ENCODE measurements around the gene CTSZ.

The CTSZ gene

GRCh38 chr20:59037386-59037785 is 30.3 kb upstream of the CTSZ start:
- DNase-seq: no peak
- H3K27me3 Mint-ChIP-seq: no peaks in the 10 kb centered on the region
- H3K4me1 Mint-ChIP-seq: peaks cover 77% of the 10 kb centered on the region
- H3K9me3 Mint-ChIP-seq: no peaks in the 10 kb centered on the region
- H3K4me3 Mint-ChIP-seq: no peak overlapping the region
- ATAC-seq: no peak
- no peak overlapping the region for H3K27ac Mint-ChIP-seq

DNA sequence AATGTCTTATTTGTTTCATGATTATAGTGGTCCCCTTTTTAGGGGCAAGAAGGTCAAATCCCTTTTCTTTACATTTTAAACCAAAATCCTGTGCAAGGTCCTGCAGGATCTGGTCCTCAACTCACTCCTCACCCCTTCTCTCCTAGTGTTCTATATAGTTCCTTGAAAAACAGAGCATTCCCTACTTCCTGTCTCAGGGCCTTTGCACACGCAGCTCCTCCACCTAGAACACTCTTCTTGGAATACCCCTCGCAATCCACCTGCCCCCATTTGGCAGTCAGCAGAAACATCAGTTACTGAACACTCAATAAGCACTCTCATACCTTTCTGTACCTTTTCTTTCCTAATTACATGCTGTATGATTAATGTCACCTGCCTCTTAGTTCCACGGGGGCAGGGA is 28.3 kb upstream of the CTSZ start:
- Mint-ChIP-seq H3K27me3 (no peaks in the 10 kb centered on the region), H3K9me3 (no peaks in the 10 kb centered on the region), H3K27ac (no peak overlapping the region), H3K4me3 (no peak overlapping the region), H3K4me1 (peaks cover 75% of the 10 kb centered on the region)
- ATAC-seq: no peak
- DNase-seq: no peak

- Mint-ChIP-seq H3K27ac (no peak overlapping the region), H3K27me3 (no peaks in the 10 kb centered on the region), H3K9me3 (no peaks in the 10 kb centered on the region), H3K4me1 (peaks cover 75% of the 10 kb centered on the region), H3K4me3 (peak overlapping the region in 1 of 2 donors; percentile 11)
- DNase-seq: no peak
- ATAC-seq: no peak
Observed at GRCh38 chr20:59033616-59034165, 26.6 kb upstream of the CTSZ start.

DNA sequence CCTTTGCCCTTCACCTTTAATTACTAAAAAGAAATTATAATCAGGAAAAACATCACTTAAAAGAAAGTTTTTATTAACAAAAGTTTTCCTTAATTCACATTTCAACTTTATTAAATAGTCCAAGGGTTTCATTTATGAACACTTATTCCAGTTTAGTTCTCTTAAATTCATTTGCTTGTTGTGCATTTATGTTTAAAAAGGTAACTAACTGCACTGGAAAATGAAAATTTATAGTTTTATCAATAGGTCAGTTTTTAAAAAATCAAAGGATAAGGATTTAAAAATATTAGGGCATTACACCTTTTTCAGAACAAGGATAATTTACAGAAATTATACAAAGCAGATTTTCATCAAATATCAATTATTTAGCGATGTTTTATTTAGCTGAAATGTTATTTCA is 26.0 kb upstream of the CTSZ start:
- peak overlapping the region; percentile 91 to 94 for H3K4me3 Mint-ChIP-seq
- no peak for ATAC-seq
- peaks cover 74% of the 10 kb centered on the region for H3K4me1 Mint-ChIP-seq
- no peaks in the 10 kb centered on the region for H3K27me3 Mint-ChIP-seq
- no peaks in the 10 kb centered on the region for H3K9me3 Mint-ChIP-seq
- peak overlapping the region in 1 of 2 donors; percentile 89 for H3K27ac Mint-ChIP-seq
- DNase-seq: no peak

DNA sequence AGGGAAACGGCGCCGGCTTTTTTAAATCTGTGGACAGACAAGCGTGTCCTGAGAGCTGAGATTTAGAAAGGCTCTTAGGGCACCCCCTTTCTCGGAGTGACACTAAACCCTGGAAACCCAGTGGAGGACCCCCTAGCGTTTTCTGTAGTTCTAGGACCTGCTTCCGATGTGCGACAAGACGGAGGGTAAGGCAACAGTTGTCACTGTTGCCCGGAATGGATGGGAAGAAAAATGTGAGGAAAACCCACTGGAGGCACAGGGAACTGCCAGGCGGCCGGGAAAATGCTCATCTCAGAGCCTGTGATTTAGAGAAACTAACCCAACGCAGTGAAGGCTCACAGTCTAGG is 25.6 kb upstream of the CTSZ start:
- Mint-ChIP-seq H3K27ac (peak overlapping the region; percentile 85 to 89), H3K27me3 (no peaks in the 10 kb centered on the region), H3K9me3 (no peaks in the 10 kb centered on the region), H3K4me3 (peak overlapping the region; percentile 91 to 94), H3K4me1 (peaks cover 73% of the 10 kb centered on the region)
- ATAC-seq (peak; percentile 59), DNase-seq (no peak)

- Mint-ChIP-seq H3K9me3 (no peaks in the 10 kb centered on the region), H3K4me3 (peak within 1 kb of the TSS; percentile 91 to 94), H3K4me1 (peaks cover 73% of the 10 kb centered on the region), H3K27me3 (no peaks in the 10 kb centered on the region), H3K27ac (peak within 1 kb of the TSS; percentile 95 to 96)
- ATAC-seq (peak; percentile 98), DNase-seq (peak; percentile 97)
Observed at GRCh38 chr20:59032023-59032712, 25.1 kb upstream of the CTSZ start, which contains the start of gene ATP5F1E. Gene ATP5F1E, minus strand, starts transcription at chr20:59032335. Its CDS starts 84 bp downstream, at chr20:59032251.

DNA sequence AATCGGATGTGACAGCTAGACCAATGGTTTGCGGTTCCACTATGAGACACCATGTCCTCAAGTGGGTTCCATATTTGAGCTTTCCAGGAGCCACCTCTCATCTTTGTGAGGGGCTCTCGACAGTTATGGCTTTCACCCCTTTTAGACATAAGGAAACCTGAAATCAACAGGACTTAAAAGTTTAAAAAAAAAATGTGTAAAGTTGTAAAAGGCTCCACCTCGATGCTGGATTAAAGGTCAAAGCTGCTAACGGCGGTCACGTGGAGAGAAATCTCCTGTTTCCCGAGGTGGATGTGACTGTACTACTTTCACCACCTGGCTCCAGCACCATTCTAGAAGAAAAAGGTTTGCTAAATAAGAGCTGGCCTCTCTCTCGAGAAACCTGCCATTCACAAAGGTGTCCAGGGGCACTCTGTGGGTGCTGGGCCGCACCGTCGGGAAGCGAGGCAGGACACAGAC is 24.5 kb upstream of the CTSZ start:
- H3K4me1 Mint-ChIP-seq: peaks cover 73% of the 10 kb centered on the region
- no peak for ATAC-seq
- H3K4me3 Mint-ChIP-seq: peak overlapping the region; percentile 91 to 94
- H3K9me3 Mint-ChIP-seq: no peaks in the 10 kb centered on the region
- DNase-seq: no peak
- H3K27me3 Mint-ChIP-seq: no peaks in the 10 kb centered on the region
- peak overlapping the region; percentile 95 to 96 for H3K27ac Mint-ChIP-seq

DNA sequence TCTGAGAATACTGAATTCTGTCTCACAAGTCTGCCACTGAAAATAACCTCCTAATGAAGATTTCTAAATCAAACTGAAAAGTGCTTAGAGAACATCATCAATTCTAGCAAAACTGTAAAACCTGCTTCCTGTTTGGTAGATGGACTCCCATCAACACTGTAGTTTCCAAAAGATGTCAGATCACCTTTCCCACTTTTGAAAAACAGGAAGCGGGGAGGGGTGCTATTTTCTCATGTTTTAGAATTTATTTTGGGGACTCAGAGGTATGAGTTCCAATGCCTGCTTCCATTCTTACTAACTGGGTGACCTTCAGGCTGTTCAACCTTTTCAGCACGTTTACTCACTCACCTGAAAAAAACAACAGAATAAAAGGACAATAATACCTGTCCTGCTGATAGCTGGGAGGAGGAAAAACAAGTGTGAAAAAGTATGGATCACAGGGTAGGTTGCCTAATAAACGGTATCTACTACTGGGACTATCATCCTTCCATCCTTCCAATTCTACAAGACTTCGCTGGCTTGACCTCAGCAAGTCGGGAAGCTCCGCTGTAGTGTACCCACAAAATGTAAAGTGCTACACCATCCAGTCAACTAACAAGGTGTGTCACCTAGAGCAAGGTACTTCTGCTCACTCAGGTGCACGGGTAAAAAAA is 24.0 kb upstream of the CTSZ start:
- Mint-ChIP-seq H3K4me1 (peaks cover 69% of the 10 kb centered on the region), H3K27me3 (no peaks in the 10 kb centered on the region), H3K9me3 (no peaks in the 10 kb centered on the region), H3K4me3 (peak overlapping the region; percentile 91 to 94), H3K27ac (peak overlapping the region; percentile 48 to 82)
- no peak for ATAC-seq
- DNase-seq: no peak

DNA sequence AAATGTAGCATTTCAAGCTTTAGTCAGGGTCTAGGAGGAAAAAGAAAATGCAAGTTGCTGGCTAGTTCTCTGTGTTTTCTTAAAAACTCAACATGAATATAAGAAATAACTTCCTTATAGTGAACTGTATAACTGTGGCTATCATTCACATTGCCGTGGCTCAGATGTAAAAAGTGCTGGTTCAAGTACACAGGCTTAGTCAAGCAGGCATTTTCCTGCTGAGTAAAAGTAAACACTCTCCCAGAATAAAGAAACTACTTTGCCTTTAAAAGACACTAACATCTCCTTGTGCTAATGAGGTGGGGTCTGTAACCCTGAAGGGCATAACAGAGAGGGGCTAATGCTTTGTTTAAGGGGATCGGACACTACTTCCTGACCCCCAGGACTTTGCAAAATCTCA is 21.8 kb upstream of the CTSZ start:
- Mint-ChIP-seq H3K4me3 (peak overlapping the region; percentile 51 to 91), H3K4me1 (peaks cover 62% of the 10 kb centered on the region), H3K9me3 (no peaks in the 10 kb centered on the region), H3K27me3 (no peaks in the 10 kb centered on the region), H3K27ac (peak overlapping the region in 1 of 2 donors; percentile 78)
- no peak for DNase-seq
- no peak for ATAC-seq

DNA sequence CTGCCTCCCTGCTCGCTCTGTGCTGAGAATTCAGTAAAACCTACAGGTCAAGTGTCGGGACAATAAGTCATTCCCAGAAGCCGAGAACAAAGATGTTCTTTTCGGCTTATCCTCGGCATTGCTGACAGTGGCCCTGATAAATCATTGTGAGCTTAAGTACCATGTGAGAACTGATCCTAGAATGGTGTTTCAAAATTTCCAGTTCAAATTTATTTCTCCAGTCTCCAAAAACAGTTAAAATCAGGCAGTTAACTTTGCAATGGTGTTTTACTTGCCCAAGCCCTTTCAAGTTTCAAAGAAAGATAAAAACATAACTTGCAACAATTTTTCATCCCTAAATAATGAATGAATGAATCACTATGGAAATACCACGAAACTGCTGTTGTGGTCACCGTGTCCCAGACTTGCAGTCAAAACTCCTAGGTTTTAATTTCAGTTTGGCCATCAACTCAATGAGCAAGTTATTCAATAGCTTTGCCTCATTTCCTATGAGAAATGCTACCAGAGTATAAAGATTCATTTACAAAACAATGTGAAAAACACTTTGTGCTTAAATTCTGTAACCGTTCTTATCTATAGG is 20.8 kb upstream of the CTSZ start:
- DNase-seq: no peak
- H3K4me1 Mint-ChIP-seq: peaks cover 59% of the 10 kb centered on the region

DNA sequence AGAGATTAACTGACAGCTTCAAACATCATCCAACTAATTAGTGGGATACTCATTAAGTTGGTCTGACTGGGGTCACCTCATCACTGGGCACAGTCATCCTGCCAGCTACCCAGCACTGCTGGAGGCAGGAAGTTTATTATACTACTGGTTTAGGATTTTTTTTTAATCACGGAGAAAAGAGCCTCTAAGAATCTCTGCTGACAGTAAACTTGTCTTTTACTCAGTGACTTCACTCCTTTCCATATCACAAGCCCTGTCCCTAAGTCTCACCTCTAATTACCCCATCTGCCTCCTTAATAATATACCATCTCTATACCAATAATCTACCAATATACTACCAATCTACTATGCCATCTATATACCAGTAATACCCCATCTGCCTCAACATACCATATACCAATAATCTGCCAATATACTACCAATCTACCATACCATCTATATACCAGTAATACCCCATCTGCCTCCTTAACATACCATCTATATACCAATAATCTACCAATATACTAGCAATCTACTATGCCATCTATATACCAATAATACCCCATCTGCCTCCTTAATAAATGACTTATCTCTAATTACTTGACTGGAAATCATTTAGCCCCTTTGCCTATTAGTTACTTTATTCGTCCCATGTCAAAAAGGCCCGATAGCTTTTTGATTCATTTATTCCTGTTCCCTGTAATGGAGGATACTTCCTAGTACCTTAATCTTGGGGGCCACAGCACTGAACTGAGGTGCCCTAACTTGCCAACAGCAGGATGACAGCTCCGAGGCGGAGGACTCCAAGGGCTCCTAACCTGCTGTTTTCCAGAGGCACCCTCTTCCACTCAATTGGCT is 20.1 kb upstream of the CTSZ start:
- ATAC-seq: no peak
- Mint-ChIP-seq H3K4me3 (peak overlapping the region in 1 of 2 donors; percentile 7), H3K27me3 (no peaks in the 10 kb centered on the region), H3K9me3 (no peaks in the 10 kb centered on the region), H3K27ac (peak overlapping the region in 1 of 2 donors; percentile 87), H3K4me1 (peaks cover 59% of the 10 kb centered on the region)
- DNase-seq: no peak

More for the DNA sequence above, 20.8 kb upstream of the CTSZ start:
- Mint-ChIP-seq H3K9me3 (no peaks in the 10 kb centered on the region), H3K27ac (peak overlapping the region in 1 of 2 donors; percentile 87), H3K4me3 (peak overlapping the region; percentile 7 to 15), H3K27me3 (no peaks in the 10 kb centered on the region)
- ATAC-seq: no peak

- ATAC-seq (no peak), DNase-seq (no peak)
- Mint-ChIP-seq H3K27ac (peak overlapping the region in 1 of 2 donors; percentile 19), H3K27me3 (no peaks in the 10 kb centered on the region), H3K4me3 (no peak overlapping the region), H3K4me1 (peaks cover 49% of the 10 kb centered on the region), H3K9me3 (no peaks in the 10 kb centered on the region)
Observed at GRCh38 chr20:59025511-59025910, 18.5 kb upstream of the CTSZ start.

- H3K27ac Mint-ChIP-seq: no peak overlapping the region
- no peak for DNase-seq
- H3K27me3 Mint-ChIP-seq: no peaks in the 10 kb centered on the region
- H3K4me3 Mint-ChIP-seq: no peak overlapping the region
- ATAC-seq: no peak
- peaks cover 45% of the 10 kb centered on the region for H3K4me1 Mint-ChIP-seq
- no peaks in the 10 kb centered on the region for H3K9me3 Mint-ChIP-seq
Observed at GRCh38 chr20:59025086-59025485, 18.0 kb upstream of the CTSZ start.

DNA sequence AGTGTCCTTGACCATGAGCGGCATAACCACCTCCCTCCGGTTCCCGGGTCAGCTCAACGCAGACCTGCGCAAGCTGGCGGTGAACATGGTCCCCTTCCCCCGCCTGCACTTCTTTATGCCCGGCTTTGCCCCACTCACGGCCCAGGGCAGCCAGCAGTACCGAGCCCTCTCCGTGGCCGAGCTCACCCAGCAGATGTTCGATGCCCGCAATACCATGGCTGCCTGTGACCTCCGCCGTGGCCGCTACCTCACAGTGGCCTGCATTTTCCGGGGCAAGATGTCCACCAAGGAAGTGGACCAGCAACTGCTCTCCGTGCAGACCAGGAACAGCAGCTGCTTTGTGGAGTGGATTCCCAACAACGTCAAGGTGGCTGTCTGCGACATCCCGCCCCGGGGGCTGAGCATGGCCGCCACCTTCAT is 17.1 kb upstream of the CTSZ start:
- Mint-ChIP-seq H3K4me1 (peaks cover 36% of the 10 kb centered on the region), H3K27ac (no peak overlapping the region), H3K27me3 (no peaks in the 10 kb centered on the region), H3K9me3 (no peaks in the 10 kb centered on the region), H3K4me3 (no peak overlapping the region)
- no peak for ATAC-seq
- DNase-seq: no peak

GRCh38 chr20:59023616-59024015 is 16.6 kb upstream of the CTSZ start:
- peaks cover 31% of the 10 kb centered on the region for H3K4me1 Mint-ChIP-seq
- no peaks in the 10 kb centered on the region for H3K9me3 Mint-ChIP-seq
- H3K27ac Mint-ChIP-seq: peak overlapping the region; percentile 48 to 67

More at GRCh38 chr20:59023616-59024015, 16.6 kb upstream of the CTSZ start:
- DNase-seq: no peak
- no peak for ATAC-seq
- Mint-ChIP-seq H3K4me3 (no peak overlapping the region), H3K27me3 (no peaks in the 10 kb centered on the region)
